HEK293 (cell line): ENCODE measurements around the gene KRT36.

Source experiments
- KLF16 ChIP-seq: fragments of 450-650 bp; formaldehyde crosslinking; IDR thresholded peaks from 2 replicates; pipeline ENCODE4 v1.5.1; 2017; ENCODE audit warnings: missing biosample characterization, missing genetic modification characterization
- ZNF175 ChIP-seq: fragments of 450-650 bp; formaldehyde crosslinking; IDR thresholded peaks from 2 replicates; pipeline ENCODE4 v1.5.1; 2016; ENCODE audit warnings: missing biosample characterization, missing genetic modification characterization
- TF ChIP-seq, protein P1 (sequence below): fragments of 450-650 bp; formaldehyde crosslinking; IDR thresholded peaks from 2 replicates; pipeline ENCODE4 v1.5.1; 2016; ENCODE audit warnings: missing biosample characterization, missing genetic modification characterization
- TF ChIP-seq, protein P2 (sequence below): fragments of 450-650 bp; formaldehyde crosslinking; IDR thresholded peaks from 2 replicates; pipeline ENCODE4 v1.5.1; 2016; ENCODE audit warnings: missing biosample characterization, missing genetic modification characterization

DNA sequence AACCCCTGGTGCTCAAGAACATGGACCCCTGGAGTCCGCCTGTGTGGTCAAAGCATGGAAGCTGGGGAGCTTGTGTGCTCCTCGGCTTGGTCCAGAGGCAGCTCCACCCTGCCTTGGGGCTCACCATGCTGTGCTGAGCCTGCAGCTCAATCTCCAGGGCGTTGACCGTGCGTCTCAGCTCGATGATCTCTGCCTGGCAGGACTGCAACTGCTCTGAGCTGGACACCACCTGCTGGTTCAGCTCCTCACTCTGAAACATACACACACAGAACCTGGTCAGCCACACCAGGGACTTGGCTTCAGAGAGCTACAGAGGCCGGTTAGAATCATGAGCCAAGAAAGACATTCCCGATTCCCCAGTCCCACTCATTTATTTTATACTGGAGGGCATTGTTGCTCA lies 11.5 kb downstream of the KRT36 start:
- TF ChIP-seq KLF16 (tag by site-specific recombination): no peak
- TF ChIP-seq, protein P1, sequence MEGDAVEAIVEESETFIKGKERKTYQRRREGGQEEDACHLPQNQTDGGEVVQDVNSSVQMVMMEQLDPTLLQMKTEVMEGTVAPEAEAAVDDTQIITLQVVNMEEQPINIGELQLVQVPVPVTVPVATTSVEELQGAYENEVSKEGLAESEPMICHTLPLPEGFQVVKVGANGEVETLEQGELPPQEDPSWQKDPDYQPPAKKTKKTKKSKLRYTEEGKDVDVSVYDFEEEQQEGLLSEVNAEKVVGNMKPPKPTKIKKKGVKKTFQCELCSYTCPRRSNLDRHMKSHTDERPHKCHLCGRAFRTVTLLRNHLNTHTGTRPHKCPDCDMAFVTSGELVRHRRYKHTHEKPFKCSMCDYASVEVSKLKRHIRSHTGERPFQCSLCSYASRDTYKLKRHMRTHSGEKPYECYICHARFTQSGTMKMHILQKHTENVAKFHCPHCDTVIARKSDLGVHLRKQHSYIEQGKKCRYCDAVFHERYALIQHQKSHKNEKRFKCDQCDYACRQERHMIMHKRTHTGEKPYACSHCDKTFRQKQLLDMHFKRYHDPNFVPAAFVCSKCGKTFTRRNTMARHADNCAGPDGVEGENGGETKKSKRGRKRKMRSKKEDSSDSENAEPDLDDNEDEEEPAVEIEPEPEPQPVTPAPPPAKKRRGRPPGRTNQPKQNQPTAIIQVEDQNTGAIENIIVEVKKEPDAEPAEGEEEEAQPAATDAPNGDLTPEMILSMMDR: no peak
- TF ChIP-seq, protein P2, sequence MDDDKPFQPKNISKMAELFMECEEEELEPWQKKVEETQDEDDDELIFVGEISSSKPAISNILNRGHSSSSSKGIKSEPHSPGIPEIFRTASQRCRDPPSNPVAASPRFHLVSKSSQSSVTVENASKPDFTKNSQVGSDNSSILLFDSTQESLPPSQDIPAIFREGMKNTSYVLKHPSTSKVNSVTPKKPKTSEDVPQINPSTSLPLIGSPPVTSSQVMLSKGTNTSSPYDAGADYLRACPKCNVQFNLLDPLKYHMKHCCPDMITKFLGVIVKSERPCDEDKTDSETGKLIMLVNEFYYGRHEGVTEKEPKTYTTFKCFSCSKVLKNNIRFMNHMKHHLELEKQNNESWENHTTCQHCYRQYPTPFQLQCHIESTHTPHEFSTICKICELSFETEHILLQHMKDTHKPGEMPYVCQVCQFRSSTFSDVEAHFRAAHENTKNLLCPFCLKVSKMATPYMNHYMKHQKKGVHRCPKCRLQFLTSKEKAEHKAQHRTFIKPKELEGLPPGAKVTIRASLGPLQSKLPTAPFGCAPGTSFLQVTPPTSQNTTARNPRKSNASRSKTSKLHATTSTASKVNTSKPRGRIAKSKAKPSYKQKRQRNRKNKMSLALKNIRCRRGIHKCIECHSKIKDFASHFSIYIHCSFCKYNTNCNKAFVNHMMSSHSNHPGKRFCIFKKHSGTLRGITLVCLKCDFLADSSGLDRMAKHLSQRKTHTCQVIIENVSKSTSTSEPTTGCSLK (tag by site-specific recombination): no peak
- no peak for TF ChIP-seq ZNF175
